Activated gamma-delta T cell treated with anti-CD3 and anti-CD28 coated beads, Interleukin-2, amount 50 U/mL, for 16 hours (primary cell): ENCODE results near the gene C10orf67.
"Not testable (repeated sequence)": the region's sequence is repeated elsewhere in the genome, so short reads cannot be mapped to it uniquely, and the experiment has no call there.

Experiments
- DNase-seq: peaks from one replicate; pipeline ENCODE4 v3.0.0-alpha.2; 2020; ENCODE audit warnings: low read depth

The C10orf67 gene

DNA sequence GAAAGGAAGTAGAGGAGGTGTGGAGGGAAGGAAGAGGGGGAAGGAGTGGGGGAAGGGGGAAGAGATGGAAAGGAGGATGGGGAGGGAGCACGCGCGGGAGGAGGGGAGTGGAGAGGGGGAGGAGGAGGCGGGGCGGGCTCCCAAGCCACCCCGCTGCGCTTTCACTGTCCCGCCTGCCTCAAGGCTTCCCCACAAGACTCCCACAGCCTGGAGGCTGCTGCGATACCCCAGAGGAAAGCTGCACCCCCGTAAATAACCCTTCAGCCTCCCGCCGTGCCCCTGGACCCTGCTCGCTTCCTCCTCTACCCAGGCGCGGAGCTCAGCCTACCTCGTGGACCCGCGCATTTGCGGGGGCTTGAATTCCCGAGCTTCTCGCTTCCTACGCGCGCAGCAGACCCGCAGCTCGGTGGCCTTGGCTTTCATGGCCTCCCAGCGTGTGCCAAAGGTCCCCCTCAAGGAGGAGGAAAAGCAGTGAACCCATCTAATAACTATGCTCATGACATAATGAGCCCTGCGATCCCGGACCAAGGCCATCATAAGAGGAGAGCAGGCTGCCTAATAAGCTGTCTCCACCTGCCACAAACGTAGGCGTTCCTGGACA, at the start of gene C10orf67:
TSS of gene C10orf67 (minus strand) at position 557 of the 601 bp plus-strand sequence. CDS start at position 534, 23 bp downstream.
- no peak for DNase-seq

DNA sequence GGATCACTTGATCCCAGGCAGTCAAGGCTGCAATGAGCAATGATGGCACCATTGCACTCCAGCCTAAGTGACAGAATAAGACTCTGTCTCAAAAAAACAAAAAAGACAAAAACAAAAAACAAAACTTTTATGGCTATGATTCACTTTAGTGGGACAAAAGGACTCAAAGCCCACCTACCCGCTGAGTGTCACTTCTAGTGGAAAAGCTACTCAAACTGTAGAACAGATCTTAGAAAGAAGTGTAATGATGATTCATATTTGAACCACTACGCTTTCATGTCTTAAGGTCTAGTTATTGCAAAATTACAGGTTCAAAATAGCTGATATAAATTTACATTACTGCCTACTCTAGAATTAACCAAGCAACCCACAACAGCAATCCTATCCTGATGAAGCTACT, 47.2 kb upstream of the C10orf67 start:
- no peak for DNase-seq

DNA sequence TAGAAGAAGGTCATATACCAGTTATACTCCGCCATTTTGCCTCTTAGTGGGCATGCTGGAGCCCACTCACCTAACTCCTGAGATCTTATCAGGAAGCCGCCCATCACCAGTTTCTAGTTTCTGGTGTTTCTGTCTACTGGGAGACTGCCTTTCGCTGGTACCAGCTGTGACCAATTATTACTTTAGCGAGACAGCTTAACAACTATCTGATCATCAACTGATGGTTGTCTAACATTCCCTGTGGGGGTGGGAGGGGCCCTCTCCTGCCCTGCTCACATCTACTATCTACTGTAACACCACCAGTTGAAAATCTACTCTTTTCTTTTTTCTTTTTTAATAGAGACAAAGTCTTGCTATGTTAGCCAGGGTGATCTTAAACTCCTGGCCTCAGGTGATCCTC, 46.2 kb upstream of the C10orf67 start:
- no peak for DNase-seq

DNA sequence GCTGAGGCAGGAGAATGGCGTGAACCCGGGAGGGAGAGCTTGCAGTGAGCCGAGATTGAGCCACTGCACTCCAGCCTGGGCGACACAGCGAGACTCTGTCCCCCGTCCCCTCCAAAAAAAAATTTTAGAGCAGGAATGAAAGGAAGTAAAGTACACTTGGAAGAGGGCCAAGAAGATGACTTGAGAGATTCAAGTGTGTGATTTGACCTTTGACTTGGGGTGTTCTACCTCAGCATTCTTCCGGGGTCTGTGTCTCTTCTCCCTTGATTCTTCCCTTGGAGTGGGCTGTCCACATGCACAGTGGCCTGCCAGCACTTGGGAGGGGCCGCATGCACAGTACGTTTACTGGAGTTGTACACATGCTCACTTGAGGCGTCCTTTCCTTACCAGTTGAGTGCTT, 45.8 kb upstream of the C10orf67 start:
- not testable (repeated sequence) for DNase-seq

DNA sequence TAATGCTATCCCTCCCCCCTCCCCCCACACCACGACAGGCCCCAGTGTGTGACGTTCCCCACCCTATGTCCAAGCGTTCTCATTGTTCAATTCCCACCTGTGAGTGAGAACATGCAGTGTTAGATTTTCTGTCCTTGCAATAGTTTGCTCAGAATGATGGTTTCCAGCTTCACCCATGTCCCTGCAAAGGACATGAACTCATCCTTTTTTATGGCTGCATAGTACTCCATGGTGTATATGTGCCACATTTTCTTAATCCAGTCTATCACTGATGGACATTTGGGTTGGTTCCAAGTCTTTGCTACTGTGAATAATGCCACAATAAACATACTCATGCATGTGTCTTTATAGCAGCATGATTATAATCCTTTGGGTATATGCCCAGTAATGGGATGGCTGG, 42.9 kb upstream of the C10orf67 start:
- DNase-seq: not testable (repeated sequence)

DNA sequence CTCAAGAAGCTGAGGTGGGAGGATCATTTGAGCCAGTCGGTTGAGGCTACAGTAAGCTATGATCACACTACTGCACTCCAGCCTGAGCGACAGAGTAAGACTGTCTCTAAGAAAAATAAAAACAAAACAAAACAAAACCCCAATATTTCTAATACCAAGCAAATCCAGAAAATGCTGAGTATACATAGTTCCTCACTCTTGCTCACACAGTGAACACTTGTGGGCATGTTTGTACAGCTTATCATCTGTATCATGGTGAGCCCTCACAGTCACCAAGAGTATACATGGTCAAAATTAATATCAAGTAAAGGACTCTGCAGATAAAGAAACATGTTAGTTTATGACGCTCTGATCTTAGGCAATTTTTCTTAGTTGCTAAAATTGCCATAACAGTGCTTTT, 41.5 kb upstream of the C10orf67 start:
- DNase-seq: no peak

DNA sequence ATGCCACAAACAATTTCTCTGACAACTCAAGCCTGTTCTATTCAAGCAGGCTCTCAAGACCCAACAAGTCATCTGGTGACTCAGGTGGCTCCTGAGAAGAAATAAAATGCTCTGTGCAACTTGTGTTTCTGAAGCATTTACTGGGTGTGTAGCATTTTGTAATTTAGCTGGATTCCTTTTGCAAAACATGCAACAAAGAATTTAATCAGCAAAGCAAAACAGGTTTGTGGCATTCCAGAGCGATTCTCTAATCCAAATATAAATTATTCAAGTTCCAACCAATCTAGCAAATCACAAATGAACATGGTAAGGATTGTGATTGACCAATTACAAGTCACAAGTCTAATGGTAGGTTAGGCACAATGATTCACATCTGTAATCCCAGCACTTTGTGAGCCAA, 39.8 kb upstream of the C10orf67 start:
- no peak for DNase-seq

DNA sequence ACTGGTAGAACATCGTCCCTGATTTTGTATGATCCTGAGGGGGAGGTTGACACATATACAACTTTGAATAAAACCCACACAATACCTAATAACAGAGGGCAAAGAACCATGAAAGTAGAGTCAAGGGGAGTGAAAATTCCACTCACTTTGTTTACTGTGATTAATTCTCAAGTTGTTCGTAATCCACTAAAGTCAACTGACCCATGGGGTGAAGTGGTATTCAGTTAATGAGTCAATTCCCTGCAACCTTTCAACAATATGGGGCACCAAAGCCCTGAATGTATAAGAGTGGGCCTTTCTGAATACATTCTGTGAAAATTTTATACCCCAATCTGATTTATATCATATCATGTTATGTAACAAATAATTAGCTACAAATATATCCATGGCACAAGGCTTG, 39.0 kb upstream of the C10orf67 start:
- no peak for DNase-seq

DNA sequence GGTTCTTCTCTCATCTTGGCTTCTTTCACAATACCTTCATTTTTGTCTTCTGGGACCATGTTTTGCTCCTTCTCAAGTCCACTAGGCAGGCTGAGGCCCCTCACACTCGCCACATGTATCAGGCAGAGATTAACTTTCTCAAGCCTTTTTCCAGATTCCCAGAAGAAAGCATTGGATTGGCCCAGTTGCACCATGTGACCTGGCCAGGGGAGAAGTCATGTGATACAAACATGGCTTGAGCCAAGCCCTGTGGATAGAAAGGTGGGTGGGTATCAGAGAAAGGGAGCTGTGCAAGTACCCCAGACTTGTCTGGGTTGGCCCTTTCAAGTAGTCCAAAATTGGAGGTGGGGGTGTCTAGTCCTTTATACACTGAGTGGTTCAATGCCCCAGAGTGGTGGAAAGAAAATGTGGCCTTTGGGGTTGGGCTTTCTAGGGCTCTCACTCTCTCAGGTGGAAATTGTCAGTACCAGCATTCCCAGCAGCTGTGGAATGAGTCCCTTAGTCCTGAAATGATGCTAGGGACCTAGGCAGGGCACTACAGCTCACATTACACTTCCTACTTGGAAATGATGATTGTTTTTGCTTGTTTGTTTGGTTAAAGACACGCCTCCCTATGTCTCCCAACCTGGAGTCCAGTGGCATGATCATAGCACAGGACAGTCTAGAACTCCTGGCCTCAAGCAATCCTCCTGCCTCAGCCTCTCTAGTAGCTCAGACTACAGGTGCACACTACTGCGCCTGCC, 36.9 kb upstream of the C10orf67 start:
- no peak for DNase-seq

DNA sequence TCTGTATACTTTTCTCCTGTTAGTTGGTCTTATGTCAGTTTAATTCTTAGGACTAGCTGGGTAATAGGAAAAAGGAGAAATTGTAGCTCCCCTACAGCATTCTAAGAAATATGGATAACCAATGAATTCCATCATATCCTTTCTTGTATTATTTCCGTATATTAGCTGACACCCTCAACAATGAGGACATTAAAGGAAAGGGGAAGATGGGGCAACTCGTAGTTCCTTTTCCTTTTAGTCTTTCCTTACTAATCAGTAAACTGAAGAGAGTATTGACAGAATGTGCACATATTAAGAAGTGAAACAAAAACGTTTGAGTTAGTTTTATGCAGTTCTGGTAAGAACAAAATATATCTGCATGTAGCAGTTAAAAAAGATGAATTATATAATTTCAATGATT, 35.1 kb upstream of the C10orf67 start:
- no peak for DNase-seq

DNA sequence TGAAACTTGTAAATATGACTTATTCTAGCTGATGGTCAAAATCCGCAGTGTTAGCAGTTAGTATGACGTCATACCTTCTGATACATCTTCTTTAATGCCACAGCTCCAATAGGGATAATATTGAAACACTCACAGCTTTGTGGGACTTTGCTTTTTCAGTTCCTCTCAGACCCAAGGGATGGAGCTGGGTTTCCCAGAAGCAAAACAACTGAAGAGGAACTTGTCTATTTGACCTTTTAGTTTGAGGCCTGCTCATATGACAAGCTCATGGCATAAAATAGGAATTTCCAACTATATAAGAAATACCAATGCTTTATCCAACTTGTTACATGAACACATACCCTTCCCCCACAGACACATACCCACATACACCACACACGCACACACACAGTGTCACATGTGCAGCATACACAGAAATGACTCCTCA, 31.6 kb upstream of the C10orf67 start:
- DNase-seq: no peak

DNA sequence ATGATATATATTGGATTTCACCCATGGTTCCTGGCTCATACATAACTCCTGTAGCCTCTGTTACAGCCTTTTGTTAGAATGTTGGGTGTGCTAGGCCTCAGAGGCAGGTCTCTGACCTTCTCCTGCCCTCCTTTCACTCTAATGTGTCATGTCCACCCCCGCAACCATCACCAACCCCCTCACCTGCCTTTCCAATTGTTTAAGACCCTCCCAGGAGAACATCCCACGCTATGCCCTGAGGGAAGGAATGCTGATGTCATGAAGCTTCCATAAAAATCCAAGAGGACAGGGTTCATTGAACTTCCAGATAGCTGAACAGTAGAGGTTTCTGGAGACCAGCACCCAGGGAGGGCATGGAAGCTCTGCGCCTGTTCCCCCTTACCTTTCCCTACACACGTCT, 30.8 kb upstream of the C10orf67 start:
- no peak for DNase-seq

DNA sequence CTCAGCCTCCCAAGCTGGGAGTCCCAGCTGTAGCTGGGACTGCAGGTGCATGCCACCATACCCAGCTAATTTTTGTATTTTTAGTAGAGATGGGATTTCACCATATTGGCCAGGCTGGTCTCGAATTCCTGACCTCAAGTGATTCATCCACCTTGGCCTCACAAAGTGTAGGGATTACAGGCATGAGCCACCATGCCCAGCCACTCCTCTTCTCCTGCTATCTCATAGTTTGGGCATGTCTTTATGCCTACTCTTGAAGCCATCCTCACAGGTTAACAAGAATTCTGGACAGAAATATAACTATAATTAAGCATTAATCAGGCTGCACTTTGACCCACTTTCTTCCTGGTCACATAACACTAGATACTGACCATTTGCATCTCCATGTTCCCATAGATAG, 28.6 kb upstream of the C10orf67 start:
- no peak for DNase-seq

DNA sequence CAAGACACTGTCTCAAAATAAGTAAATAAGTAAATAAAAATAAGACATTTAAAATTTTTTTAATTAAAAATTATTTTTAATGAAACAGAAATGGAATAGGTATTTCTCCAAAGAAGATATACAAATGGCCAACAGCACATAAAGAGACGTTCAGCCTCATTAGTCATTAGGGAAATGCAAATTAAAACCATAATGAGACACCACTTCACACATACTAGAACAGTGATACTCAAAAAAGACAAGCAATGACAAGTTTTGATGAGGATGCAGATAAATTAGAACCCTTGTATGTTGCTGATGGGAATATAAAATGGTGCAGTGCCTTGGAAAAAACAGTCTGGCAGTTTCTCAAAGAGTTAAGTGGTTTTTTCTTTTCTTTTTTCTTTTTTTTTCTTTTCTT, 26.5 kb upstream of the C10orf67 start:
- no peak for DNase-seq

DNA sequence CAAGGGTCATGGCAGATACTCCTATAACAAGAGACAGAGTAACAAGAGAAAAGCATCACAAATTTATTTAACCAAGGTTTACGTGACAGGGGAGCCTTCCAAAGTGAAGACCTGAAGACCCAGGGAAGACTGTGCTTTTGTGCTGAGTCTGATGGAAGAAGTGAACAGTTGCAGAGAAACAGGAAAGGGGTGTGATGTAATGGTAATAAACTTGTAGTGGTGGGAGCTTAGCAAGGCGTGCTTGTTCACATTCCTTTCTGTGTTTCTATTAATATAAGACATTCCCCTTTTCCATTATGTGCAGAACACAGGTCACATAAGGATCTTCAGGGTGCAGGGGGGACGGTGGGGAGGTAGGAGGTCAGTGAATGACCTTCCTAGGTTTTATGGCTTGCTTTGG, 25.5 kb upstream of the C10orf67 start:
- no peak for DNase-seq

DNA sequence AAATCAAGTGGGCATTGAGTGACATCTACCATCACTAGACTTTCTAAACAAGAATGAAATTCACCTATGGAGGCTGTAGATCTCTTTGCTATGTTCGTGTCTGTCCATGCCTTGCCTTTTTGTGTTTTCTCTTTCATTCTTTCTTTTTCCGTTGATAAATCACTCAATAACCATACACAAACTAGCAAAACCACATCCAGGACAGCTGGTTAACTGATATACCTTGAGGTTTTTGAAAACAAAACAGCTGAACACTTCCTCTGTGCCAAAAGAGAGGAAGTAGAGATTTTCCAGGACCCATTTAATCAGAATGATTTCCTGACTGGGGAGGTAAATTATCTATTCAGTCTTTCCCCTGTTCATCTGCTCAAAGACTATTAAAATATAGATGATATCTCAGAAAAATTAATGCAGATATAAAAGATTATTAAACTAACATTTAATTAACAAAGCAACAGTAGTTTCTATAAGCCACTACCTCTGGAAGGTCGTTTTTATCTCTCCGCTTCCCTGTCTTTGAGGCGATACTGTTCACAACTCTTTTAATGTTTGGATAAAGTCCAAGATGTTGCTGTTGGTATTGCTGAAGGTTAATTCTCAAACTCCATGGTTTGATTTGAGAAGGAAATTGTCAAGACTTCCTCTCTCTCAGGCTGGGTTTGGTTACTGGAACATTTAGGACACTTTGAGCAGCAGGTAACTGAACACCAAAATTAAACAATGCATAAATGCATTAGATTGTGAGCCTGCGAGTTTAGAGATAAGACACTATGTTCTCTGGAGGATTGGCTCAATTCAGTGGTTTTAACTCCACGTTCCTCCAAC, 24.4 kb upstream of the C10orf67 start:
- DNase-seq: no peak

DNA sequence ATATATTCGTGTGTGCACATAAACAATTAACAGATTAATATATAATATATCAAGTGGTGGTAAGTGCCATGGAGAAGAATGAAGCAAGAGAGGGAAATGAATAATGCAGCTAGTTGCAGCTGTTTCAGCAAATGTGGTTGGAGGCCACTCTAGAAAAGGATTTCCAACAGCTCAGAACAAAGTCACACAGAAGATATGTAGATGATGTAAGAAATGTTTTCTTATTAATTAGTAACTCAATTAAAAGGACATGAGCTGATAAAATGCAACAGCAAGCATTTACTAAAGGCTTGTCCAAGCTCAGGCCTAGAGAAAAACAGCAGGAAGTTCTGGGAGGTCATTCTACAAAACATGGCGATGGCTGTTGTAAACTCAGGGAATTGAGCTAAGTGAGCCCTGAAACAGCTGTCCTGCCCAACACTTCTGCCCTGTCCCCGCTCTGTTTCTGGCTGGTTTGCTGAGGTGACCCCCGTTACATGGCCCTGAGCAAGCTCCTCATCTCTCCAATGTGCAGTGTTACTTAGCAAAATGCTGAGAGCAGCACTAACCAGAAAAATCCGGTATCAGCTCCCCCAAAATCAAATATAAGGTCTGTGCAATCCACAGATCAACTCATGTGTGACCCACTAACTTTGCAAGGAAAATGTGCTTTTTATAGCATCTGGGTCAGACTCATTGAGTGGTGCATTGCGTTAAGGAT, 23.4 kb upstream of the C10orf67 start:
- DNase-seq: no peak

DNA sequence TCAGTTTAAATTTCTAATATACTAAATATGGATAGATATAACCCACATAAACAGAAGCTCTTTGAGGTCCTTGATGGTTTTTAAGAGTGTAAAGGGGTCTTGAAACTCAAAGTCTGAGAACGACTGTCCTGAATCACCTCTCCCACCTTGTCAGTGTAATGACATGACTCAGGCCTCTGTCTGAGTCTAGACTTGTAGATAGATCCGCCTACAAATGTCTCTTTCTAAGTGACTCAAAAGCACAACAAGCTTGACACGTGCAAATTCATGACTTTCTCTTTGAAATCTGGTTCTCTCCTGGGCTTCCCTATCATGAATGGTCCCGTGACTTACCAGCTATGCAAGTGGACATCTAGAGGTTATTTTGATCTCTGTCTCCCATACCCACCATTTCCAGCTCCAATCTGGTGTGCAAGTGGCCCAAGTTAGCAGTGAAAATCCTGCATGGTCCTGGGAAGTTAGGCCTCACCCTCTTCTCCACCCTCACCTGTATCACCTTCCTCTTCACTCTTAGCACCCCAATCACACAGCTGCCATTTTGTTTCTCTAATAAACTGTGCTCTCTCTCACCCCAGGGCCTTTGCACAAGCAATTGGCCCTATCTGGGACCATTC, 20.9 kb upstream of the C10orf67 start:
- not testable (repeated sequence) for DNase-seq

DNA sequence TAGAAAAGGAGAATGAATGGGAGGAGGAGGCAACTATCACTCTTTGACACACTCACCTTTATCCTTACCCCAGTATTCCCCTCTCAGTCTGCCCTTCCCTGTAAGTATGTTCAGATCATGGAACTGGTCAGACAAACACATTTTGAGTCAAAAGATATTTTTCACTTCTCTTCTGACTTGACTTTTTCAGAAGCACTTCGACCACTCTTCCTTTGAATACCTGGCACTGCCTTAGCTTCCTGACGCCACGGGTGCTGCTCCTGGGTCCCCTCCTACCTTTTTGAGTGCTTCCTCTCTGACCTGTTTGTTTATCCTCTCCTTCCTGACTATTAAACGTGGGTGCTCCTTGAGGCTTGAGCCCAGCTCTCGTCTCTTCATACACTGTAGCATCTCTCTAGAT, 19.8 kb upstream of the C10orf67 start:
- DNase-seq: no peak

DNA sequence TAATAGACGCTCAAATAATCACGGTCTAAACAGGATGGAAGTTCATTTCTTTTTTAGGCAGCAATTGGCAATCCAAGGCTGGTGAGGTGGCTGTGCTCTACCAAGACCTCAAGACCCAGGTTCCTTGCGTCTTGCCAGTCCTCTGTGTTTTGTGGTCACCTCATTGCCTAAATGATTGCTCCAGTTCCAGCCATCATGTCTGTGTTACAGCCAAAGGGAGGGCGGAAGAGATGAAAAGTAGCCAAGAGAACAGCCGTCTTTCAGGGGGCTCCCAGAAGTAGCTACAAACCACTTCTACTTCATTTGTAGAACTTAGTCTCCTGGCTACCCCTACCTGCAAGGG, 19.2 kb upstream of the C10orf67 start:
- no peak for DNase-seq

DNA sequence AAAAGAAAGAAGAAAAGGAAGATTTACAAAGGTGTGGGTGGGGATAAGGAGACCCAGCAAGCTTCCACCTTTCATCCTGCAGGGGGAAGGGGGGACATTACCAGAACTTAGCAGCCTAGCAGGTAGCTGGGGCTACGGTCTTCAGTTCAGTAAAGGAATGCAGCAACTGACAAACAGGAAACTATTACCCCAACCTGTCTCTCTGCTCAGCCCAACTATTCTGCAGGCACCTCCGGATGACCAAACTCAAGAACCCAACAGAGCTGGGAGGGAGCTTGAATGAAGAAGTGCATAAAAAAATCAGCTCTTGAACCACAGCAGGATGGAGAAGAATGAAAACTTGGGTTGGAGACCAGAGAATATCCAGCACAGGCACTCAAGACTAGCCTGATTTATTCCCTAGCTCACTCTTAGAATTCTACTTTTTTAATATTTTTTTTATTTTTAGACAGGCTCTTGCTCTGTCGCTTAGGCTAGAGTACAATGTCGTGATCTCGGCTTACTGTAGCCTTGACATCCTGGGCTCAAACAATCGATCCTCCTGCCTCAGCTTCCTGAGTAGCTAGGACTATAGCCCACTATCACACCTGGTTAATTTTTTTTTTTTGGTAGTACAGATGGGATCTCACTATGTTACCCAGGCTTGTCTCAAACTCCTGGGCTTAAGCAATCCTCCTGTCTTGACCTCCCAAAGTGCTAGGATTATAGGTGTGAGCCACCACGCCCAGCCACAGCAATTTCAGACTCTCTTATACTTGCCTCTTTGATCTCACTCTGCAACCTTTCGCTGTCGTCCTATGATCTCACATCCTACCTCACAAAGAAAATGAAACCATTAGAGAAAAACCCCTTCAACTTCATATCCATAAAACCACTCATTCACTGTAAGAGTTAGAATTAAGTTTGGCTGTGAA, 18.5 kb upstream of the C10orf67 start:
- DNase-seq: no peak
